GM12875 (cell line): Measurements from ENCODE around the gene SYT13.

ENCODE experiments used
- H3K4me3 ChIP-seq: one replicate; pipeline ENCODE4 v1.5.1; 2011; ENCODE audit warnings: low read depth, low read length, control low read depth
- TF ChIP-seq, protein P1 (sequence below): IDR thresholded peaks from 2 replicates; pipeline ENCODE4 v1.5.1; 2011; ENCODE audit warnings: low read depth, mild to moderate bottlenecking, control low read depth, inconsistent platforms, low read length, moderate library complexity, borderline replicate concordance; ENCODE audit not compliant: insufficient read depth

Gene SYT13, protein sequence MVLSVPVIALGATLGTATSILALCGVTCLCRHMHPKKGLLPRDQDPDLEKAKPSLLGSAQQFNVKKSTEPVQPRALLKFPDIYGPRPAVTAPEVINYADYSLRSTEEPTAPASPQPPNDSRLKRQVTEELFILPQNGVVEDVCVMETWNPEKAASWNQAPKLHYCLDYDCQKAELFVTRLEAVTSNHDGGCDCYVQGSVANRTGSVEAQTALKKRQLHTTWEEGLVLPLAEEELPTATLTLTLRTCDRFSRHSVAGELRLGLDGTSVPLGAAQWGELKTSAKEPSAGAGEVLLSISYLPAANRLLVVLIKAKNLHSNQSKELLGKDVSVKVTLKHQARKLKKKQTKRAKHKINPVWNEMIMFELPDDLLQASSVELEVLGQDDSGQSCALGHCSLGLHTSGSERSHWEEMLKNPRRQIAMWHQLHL

DNA sequence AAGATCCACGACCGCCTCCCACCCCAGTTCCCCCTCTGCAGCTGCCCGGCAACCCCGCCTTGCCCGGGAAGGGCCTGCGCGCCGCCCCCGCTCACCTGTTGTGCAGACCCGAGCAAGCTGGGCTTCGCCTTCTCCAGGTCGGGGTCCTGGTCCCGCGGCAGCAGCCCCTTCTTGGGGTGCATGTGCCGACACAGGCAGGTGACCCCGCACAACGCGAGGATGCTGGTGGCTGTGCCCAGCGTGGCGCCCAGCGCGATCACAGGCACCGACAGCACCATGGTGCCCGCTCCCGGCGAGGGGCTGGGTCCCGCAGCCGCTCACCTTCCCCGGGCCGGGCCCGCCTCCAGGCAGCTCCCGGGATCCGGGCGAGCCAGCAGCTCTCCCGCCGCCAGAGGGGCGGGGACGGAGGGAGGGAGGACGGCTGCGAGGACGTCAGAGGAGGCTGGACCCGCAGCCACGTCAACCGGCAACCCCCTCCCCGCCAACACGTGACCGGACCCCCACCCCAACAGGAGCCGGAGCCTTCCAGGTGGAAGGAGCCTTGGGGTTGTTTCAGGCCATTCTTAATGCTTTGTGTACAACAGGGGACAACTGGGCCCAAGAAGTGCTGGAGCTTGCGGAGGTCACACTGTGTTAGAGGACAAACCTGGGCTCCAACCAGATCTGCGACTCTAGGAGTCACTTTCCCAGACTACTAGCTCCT lies at the start of gene SYT13:
TSS of gene SYT13 (minus strand) at position 412 of the 703 bp plus-strand sequence. CDS start at position 278, 134 bp downstream.
- no peak within 1 kb of the TSS for H3K4me3 ChIP-seq
- TF ChIP-seq, protein P1, sequence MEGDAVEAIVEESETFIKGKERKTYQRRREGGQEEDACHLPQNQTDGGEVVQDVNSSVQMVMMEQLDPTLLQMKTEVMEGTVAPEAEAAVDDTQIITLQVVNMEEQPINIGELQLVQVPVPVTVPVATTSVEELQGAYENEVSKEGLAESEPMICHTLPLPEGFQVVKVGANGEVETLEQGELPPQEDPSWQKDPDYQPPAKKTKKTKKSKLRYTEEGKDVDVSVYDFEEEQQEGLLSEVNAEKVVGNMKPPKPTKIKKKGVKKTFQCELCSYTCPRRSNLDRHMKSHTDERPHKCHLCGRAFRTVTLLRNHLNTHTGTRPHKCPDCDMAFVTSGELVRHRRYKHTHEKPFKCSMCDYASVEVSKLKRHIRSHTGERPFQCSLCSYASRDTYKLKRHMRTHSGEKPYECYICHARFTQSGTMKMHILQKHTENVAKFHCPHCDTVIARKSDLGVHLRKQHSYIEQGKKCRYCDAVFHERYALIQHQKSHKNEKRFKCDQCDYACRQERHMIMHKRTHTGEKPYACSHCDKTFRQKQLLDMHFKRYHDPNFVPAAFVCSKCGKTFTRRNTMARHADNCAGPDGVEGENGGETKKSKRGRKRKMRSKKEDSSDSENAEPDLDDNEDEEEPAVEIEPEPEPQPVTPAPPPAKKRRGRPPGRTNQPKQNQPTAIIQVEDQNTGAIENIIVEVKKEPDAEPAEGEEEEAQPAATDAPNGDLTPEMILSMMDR: no peak

DNA sequence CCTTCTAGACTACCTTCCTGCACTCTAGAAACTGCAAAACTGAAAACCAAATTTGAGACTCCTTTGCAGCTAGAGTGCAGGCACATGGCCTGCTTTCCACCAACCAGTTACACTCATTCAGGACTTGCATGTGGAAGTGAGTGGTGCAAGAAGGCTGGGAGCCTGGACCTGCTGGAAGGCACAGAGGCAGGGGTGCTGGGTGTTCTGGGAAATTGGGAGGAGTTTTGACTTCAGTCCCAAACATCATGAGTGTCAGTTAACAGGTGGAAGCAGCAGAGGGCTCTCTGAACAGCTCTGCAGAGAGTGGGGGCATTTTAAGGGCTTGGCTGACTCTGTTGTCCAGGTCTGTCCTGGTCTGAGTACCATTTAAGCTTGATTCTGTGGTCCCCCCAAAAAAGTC lies 49.3 kb upstream of the SYT13 start:
- TF ChIP-seq, protein P1: no peak

DNA sequence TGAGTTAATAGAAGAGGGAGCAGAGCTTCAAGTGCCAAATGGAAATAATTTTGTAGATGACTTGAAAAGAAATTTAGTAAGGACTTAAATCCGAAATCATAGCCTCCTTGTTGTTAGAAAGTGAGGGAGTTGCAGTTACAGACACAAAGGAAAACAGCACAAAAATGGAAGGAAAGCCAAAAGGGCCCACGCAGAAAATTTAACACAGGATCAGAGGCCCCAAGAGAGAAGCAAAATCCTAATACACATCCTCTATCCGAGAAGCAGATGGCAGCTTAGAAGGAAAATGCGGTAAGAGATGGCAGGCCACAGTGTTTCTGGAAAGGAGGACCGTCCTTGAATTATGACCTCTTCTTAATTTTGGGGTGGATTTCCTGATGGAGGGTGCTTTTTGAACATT lies 48.7 kb upstream of the SYT13 start:
- TF ChIP-seq, protein P1: no peak
- H3K4me3 ChIP-seq: no peak overlapping the region

More for the DNA sequence above, 49.3 kb upstream of the SYT13 start:
- no peak overlapping the region for H3K4me3 ChIP-seq

DNA sequence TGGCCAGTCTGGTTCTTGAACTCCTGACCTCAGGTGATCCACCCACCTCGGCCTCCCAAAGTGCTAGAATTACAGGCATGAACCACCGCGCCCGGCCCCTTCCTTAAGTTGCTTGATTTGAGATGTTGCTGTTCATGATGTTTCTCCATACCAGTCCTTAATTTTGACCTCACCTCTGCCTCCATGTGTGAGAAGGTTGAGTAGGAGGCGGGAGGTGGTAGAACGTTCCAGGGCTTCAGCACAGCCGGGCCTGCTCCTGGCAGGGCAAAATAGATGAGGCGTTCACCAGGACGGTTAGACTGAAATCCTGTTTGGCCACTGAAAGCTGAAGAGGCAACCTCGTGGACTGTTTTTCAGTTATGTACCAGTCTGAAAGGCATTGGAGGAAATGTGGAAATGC lies 48.3 kb upstream of the SYT13 start:
- no peak overlapping the region for H3K4me3 ChIP-seq
- TF ChIP-seq, protein P1: no peak

DNA sequence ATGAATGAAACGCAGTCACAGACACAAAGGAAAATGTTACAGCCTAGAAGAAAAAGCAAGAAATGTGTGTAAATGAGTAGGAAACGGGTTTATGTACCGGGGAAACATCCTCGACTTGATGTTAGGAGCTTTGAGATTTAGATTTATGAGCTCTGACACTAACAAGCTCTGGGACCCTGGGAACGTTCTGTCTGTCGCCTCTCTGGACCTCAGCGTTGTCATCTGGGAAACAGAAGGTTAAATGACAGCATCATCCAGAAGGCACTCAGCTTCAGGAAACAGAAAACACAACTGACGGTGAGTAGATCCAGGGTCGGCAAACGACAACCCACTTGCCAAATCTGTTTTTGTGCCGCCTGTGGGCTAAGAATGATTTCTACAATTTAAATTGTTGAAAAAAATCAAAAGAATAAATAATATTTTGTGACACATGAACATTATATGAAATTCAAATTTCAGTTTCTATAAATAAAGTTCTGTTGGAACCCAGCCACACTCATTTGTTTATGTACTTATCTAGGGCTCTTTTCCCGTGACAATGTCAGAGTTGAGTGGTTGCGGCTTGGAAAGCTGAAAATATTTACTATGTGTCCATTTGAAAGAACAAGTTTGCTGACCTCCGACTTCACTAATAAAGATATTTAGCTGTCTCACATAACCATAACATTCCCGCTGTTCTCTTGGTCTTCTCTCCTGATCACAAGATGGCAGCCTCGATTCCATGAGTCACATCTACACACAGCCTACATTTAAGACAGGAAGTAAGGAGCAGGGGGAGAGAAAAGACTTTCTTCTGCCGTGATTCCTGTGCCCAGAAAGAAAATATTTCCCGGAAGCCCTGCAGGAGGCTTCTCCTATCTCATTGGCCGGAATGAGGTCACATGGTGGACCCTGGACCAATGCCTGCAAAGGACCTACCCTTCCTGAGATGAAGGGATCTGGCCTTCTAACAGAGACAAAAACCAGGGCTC lies 47.1 kb upstream of the SYT13 start:
- TF ChIP-seq, protein P1: no peak
- no peak overlapping the region for H3K4me3 ChIP-seq

DNA sequence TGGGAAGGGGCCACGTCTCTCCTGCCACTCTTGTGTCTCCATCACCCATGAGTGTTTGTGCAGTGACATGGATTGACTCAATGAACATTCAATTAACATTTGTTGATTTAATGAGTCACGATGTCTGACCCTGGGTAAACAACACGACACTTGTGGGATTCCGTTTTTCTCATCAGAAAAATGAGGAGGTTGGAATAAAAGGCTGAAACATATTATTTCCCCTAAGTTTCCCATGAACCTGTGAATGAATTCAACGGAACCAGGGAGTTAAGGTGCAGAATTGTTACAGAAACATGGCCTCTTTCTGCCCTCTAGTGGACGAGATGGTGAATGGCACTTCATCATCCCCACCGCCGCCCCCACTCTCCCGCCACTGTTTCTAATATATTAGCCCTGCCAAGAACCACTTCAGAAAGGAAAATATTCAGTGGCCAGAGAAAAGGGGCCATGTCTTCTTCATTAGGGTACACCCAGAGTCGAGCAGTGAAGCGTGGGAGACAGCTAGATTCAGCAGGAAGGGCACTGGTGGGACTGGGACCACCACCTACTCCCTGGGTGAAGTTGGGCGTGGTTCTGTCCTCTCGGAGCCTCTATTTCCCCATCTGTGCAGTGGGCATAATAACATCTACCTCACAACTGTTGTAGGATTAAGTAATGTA lies 46.3 kb upstream of the SYT13 start:
- no peak overlapping the region for H3K4me3 ChIP-seq
- TF ChIP-seq, protein P1: peak; percentile 62
